Parathyroid adenoma (tissue), 2 donors: Measurements from ENCODE around the gene MAP6.

Experiments used
- H2AFZ ChIP-seq: fragments of 300-600 bp; sonication (generic); one replicate; pipeline ENCODE4 v1.7.0; 2017; ENCODE audit warnings: antibody characterized with exemption, mild to moderate bottlenecking
- H3K27ac ChIP-seq: fragments of 300-600 bp; sonication (generic); one replicate; pipeline ENCODE4 v1.7.0; 2017
- H3K27me3 ChIP-seq: fragments of 300-600 bp; sonication (generic); one replicate; pipeline ENCODE4 v1.7.0; 2017; ENCODE audit warnings: low read length; ENCODE audit not compliant: control insufficient read depth, insufficient read depth
- H3K36me3 ChIP-seq: fragments of 300-600 bp; sonication (generic); one replicate; pipeline ENCODE4 v1.7.0; 2017; ENCODE audit warnings: low read length; ENCODE audit not compliant: control insufficient read depth, insufficient read depth
- H3K4me1 ChIP-seq: fragments of 300-600 bp; sonication (generic); one replicate; pipeline ENCODE4 v1.7.0; 2017; ENCODE audit warnings: control low read depth
- H3K4me2 ChIP-seq: fragments of 300-600 bp; sonication (generic); one replicate; pipeline ENCODE4 v1.7.0; 2017; ENCODE audit warnings: low read length
- H3K4me3 ChIP-seq: fragments of 300-600 bp; sonication (generic); one replicate; pipeline ENCODE4 v1.7.0; 2017; ENCODE audit warnings: low read depth, low read length
- H3K79me2 ChIP-seq: fragments of 300-600 bp; sonication (generic); one replicate; pipeline ENCODE4 v1.7.0; 2017; ENCODE audit warnings: control low read depth
- H3K9ac ChIP-seq: fragments of 300-600 bp; sonication (generic); one replicate; pipeline ENCODE4 v1.7.0; 2017; ENCODE audit warnings: mild to moderate bottlenecking
- H3K9me3 ChIP-seq: fragments of 300-600 bp; sonication (generic); one replicate; pipeline ENCODE4 v1.7.0; 2017; ENCODE audit warnings: low read length; ENCODE audit not compliant: control insufficient read depth
- CTCF ChIP-seq: fragments of 300-600 bp; sonication (generic); IDR thresholded peaks from one replicate; pipeline ENCODE4 v1.7.0; 2017; ENCODE audit warnings: antibody characterized with exemption, mild to moderate bottlenecking
- donor health status: primary hyperparathyroidism.

The MAP6 gene

DNA sequence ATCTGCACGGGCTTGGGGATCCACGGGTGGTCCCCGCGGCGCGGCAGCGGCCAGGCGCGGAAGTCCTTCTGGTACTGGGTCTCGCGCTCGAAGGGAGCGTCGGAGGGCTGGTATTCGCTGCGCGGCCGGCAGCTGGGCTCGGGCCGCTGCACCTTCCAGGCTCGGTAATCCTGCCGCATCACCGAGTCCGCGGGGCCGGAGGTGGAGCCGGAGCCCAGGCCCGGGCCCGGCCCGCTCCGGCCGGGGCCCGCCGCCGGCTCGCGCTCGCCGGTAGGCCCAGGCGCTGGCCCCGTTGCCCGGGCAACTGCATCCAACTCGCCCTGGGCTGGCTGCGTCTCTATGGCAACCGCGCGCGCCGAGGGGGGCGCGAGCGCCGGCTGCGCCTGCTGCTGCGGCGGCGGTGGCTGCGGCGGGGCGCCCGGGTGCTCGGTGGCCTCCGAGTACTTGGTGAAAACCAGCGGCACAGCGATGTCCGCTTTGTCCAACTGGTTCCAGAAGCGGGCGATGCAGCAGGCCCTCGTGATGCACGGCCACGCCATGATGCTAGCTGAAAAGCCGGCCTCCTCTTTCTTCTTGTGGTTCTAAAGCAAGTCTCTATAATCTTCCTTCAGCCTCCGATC is 897 bp downstream of the MAP6 start:
- peaks cover 4% of the 10 kb centered on the region for H3K4me1 ChIP-seq
- peak overlapping the region; percentile 86 for H2AFZ ChIP-seq
- no peak for TF ChIP-seq CTCF
- peaks cover 3% of the 10 kb centered on the region for H3K79me2 ChIP-seq
- H3K27ac ChIP-seq, result peak overlapping the region; percentile 39
- H3K36me3 ChIP-seq, result no peaks in the 10 kb centered on the region
- no peak overlapping the region for H3K9ac ChIP-seq
- H3K9me3 ChIP-seq, result no peaks in the 10 kb centered on the region
- H3K4me2 ChIP-seq, result peak overlapping the region; percentile 77
- no peaks in the 10 kb centered on the region for H3K27me3 ChIP-seq
- H3K4me3 ChIP-seq, result peak overlapping the region; percentile 31

DNA sequence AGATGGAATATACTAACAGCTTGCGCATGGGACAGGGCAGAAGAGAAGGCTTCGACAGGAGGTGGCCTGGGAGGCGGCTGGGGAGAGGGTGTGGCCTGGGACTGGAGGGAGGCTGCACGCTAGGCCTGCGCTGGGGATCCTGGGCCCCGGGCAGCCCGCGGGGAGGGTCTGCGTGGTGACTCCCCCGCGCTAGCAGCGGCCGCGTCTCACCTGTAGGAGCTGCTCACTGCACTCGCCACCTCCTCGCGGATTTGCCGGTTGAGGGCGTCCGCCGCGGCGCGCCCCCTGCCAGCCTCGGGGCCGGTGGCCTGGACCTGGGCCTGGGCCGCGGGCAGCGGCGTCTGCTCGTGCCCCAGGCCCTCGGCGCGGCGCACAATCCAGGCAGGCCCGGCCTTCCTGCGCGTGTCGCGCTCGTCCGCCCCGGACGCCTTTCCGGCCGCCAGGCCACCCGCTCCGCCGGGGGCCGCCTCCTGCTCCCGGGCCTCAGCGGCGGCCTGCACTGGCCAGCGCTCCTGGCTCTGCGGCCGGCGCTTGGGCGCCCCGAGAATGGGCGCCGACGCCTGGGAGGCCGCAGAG is 1.5 kb downstream of the MAP6 start:
- peak overlapping the region; percentile 39 for H3K27ac ChIP-seq

DNA sequence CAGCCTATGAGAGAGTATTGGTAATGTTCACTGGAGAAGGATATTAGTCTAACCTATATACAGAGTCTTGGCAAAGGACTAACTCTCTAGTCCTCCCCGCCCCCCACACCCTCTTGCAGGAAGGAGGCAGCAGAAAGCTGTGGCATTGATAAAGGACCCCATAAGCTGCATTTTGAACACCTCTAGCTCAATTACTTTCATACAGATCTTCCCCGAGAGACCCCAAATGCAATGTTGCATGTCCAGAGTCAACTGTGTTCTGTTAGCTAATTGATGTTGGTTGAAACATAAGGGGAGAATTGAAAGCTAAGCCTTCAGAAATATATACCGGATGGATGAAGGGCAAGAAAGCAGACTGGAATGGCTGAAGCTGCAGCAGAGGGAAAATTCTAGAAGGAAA is 2.8 kb downstream of the MAP6 start:
- Histone ChIP-seq H3K27ac (no peak overlapping the region), H3K9me3 (no peaks in the 10 kb centered on the region), H2AFZ (no peak overlapping the region), H3K27me3 (no peaks in the 10 kb centered on the region), H3K4me3 (no peak overlapping the region), H3K4me2 (no peak overlapping the region), H3K36me3 (no peaks in the 10 kb centered on the region), H3K9ac (no peak overlapping the region), H3K79me2 (peaks cover 3% of the 10 kb centered on the region), H3K4me1 (peaks cover 4% of the 10 kb centered on the region)
- TF ChIP-seq CTCF, result no peak

More for the DNA sequence above, 1.5 kb downstream of the MAP6 start:
- H3K79me2 ChIP-seq, result peaks cover 3% of the 10 kb centered on the region
- peak overlapping the region; percentile 31 for H3K4me3 ChIP-seq
- H2AFZ ChIP-seq, result peak overlapping the region; percentile 85
- H3K4me2 ChIP-seq, result peak overlapping the region; percentile 67
- H3K9me3 ChIP-seq, result no peaks in the 10 kb centered on the region
- TF ChIP-seq CTCF, result no peak
- H3K36me3 ChIP-seq, result no peaks in the 10 kb centered on the region
- H3K4me1 ChIP-seq, result peaks cover 4% of the 10 kb centered on the region
- H3K27me3 ChIP-seq, result no peaks in the 10 kb centered on the region
- no peak overlapping the region for H3K9ac ChIP-seq

DNA sequence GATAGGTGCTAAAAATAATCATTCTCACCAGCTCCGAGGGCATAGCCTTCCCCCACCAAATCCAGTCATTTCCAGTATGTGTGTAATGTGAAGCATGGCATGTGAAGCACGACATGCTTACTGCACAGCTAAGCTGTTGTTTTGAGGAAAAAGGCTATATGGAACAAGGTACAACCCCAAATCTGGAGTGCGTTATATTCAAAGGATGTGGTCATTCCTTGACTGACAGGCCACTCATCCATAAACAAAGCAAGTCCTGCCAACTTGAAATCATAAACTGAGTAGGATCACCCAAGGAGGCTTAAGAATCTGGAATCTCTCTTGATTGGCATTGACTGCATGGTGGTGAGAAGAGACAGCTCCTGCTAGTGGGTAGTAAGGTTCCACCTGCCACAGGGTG is 3.7 kb downstream of the MAP6 start:
- H2AFZ ChIP-seq, result no peak overlapping the region
- no peaks in the 10 kb centered on the region for H3K27me3 ChIP-seq
- H3K9me3 ChIP-seq, result no peaks in the 10 kb centered on the region
- TF ChIP-seq CTCF, result no peak
- H3K4me3 ChIP-seq, result no peak overlapping the region
- no peak overlapping the region for H3K27ac ChIP-seq
- no peak overlapping the region for H3K4me2 ChIP-seq
- H3K9ac ChIP-seq, result no peak overlapping the region
- peaks cover 4% of the 10 kb centered on the region for H3K4me1 ChIP-seq
- H3K36me3 ChIP-seq, result no peaks in the 10 kb centered on the region
- peaks cover 3% of the 10 kb centered on the region for H3K79me2 ChIP-seq

DNA sequence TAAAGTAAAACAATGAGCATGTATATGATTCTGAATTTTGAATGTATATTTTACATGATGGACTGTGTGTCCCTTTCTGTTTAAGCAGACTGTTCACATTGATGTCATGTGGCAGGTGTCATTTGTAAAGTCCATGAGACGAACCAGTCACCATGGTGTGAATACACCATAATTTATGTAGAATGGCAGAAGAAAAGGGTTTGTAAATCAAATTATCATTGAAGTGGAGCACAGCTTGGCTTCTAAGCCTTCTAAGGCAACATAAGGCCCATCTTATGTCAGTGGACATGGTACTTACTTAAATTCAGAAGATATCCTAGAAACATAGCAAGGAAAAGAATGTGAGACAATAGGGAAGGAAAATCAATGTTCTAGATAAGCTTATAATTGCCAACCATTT is 4.4 kb downstream of the MAP6 start:
- Histone ChIP-seq H3K79me2 (peaks cover 3% of the 10 kb centered on the region), H3K4me2 (no peak overlapping the region), H3K9me3 (no peaks in the 10 kb centered on the region), H3K4me1 (peaks cover 4% of the 10 kb centered on the region), H3K36me3 (no peaks in the 10 kb centered on the region), H3K27me3 (no peaks in the 10 kb centered on the region), H3K27ac (no peak overlapping the region), H3K4me3 (no peak overlapping the region), H2AFZ (no peak overlapping the region), H3K9ac (no peak overlapping the region)
- no peak for TF ChIP-seq CTCF
